Right atrium auricular region (tissue), 2 donors: ENCODE data around the gene ADSS1. TPM values are rescaled to one million over a fixed set of nuclear protein-coding genes. Genes with fewer than 3 reads are reported as not detected.

ENCODE experiments used
- DNase-seq: peaks from one replicate; pipeline ENCODE4 v3.0.0-alpha.2; 2019; ENCODE audit warnings: low spot score
- H3K27ac ChIP-seq, 2 donors: fragments of 200-600 bp; sonication (generic); 1 replicate in 1 of 2; 2 replicates in 1 of 2; pipeline ENCODE4 v1.5.1; 2016 to 2019
- H3K27me3 ChIP-seq, 2 donors: fragments of 200-600 bp; sonication (generic); one replicate each; pipeline versions ENCODE4 v1.5.1 to v1.6.0; 2017 to 2019
- H3K36me3 ChIP-seq: fragments of 200-600 bp; sonication (generic); one replicate; pipeline ENCODE4 v1.5.1; 2016
- H3K4me1 ChIP-seq, 2 donors: fragments of 200-600 bp; sonication (generic); one replicate each; pipeline versions ENCODE4 v1.5.1 to v1.6.0; 2017 to 2019
- H3K4me3 ChIP-seq, 2 donors: fragments of 200-600 bp; sonication (generic); 1 replicate in 1 of 2; 2 replicates in 1 of 2; pipeline ENCODE4 v1.5.1; 2017 to 2019; ENCODE audit warnings: mild to moderate bottlenecking in 1 of 2, moderate library complexity in 1 of 2
- H3K9me3 ChIP-seq, 2 donors: fragments of 200-600 bp; sonication (generic); one replicate each; pipeline ENCODE4 v1.5.1; 2019
- total RNA-seq, 2 donors: library from RNA; depleted of rRNA; stranded (reverse); fragments of >200 nt; gene quantifications; one replicate each; pipeline ENCODE4 v1.1.0, GENCODE V29; 2016
- TF ChIP-seq, protein P1 (sequence below), 2 donors: fragments of 200-600 bp; sonication (generic); IDR thresholded peaks; one replicate each; pipeline ENCODE4 v1.5.1; 2019; ENCODE audit warnings: antibody characterized with exemption in 2 of 2

Gene ADSS1
- total RNA-seq, 2 donors from 2014 or later = 113 to 158 TPM

DNA sequence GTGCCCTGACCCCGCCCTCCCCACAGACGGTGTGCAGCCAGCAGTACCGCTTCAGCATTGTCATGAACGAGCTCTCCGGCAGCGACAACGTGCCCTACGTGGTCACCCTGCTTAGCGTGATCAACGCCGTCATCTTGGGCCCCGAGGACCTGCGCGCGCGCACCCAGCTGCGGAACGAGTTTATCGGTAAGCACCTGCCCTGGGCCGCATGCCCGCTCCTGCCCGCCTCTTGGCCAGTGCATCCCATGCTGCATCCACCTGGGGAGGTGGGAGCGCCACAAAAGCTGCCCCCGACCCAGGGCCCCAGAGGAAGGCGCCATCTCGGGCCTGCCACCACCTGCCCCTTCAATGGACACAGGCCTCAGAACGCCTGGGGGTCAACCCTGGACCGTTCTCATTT, 20.8 kb upstream of the ADSS1 start:
- Histone ChIP-seq H3K27ac (no peak overlapping the region), H3K36me3 (peaks cover 24% of the 10 kb centered on the region), H3K27me3 (no peaks in the 10 kb centered on the region), H3K4me3 (no peak overlapping the region), H3K9me3 (no peaks in the 10 kb centered on the region), H3K4me1 (peaks cover 0 to 40% of the 10 kb centered on the region in 2 donors)
- TF ChIP-seq, protein P1, sequence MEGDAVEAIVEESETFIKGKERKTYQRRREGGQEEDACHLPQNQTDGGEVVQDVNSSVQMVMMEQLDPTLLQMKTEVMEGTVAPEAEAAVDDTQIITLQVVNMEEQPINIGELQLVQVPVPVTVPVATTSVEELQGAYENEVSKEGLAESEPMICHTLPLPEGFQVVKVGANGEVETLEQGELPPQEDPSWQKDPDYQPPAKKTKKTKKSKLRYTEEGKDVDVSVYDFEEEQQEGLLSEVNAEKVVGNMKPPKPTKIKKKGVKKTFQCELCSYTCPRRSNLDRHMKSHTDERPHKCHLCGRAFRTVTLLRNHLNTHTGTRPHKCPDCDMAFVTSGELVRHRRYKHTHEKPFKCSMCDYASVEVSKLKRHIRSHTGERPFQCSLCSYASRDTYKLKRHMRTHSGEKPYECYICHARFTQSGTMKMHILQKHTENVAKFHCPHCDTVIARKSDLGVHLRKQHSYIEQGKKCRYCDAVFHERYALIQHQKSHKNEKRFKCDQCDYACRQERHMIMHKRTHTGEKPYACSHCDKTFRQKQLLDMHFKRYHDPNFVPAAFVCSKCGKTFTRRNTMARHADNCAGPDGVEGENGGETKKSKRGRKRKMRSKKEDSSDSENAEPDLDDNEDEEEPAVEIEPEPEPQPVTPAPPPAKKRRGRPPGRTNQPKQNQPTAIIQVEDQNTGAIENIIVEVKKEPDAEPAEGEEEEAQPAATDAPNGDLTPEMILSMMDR (IDR thresholded peaks at IDR 0.05) = no peak
- no peak for DNase-seq

DNA sequence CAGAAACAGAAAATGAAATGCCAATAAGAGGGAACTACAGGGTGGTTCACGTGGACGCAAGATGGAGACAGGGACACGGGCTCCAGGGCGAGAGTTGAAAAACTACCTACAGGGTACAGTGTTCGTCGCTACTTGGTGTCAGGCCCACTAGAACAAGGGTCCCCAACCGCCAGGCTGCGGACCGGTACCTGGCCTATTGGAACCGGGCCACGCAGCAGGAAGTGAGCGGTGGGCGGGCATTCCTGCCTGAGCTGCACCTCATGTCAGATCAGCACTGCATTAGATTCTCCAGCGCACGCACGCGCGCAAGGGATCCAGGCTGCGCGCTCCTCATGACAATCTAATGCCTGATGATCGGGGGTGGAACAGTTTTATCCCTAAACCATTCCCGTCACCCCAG, 19.8 kb upstream of the ADSS1 start:
- no peaks in the 10 kb centered on the region for H3K27me3 ChIP-seq
- H3K27ac ChIP-seq = no peak overlapping the region
- H3K4me3 ChIP-seq = no peak overlapping the region
- H3K9me3 ChIP-seq = no peaks in the 10 kb centered on the region
- DNase-seq = no peak
- peaks cover 0 to 40% of the 10 kb centered on the region in 2 donors for H3K4me1 ChIP-seq
- TF ChIP-seq, protein P1 (IDR thresholded peaks at IDR 0.05) = no peak
- peaks cover 24% of the 10 kb centered on the region for H3K36me3 ChIP-seq

DNA sequence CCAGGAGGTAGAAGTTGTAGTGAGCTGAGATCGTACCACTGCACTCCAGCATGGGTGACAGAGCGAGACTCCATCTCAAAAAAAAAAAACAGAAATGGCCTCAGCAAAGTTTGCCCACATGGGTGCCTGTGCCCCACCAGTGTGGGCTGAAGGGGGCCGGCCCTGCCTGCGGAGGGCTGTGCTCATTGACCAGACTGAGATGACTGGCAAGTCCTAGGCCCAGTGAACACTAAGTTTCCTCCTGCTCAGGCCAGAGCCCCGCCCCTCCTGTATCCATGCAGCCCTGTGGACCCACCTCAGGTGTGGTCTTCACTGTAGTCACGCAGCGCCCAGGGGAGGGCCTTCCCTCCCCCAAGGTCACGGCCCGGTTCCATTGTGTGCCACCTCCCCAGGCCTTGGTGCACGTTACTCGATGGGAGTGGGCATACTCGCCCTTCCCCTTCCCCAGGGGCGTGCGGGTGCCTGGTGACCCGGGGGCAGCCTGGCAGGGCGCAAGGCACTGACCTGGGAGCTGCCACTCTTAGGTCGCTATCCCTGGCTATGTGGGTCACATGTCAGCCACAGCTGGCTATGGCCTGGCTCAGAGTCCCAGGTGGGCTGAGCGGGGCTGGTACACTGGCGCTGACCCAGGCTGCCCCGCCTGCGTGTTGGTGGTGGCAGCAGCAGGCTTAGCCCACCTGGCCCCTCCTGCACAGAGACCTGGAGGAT, 18.5 kb upstream of the ADSS1 start:
- H3K27me3 ChIP-seq = no peaks in the 10 kb centered on the region
- TF ChIP-seq, protein P1 (IDR thresholded peaks at IDR 0.05) = no peak
- H3K27ac ChIP-seq = no peak overlapping the region
- peaks cover 26% of the 10 kb centered on the region for H3K36me3 ChIP-seq
- H3K4me3 ChIP-seq = no peak overlapping the region
- H3K9me3 ChIP-seq = no peaks in the 10 kb centered on the region
- H3K4me1 ChIP-seq = peaks cover 0 to 37% of the 10 kb centered on the region in 2 donors
- no peak for DNase-seq

DNA sequence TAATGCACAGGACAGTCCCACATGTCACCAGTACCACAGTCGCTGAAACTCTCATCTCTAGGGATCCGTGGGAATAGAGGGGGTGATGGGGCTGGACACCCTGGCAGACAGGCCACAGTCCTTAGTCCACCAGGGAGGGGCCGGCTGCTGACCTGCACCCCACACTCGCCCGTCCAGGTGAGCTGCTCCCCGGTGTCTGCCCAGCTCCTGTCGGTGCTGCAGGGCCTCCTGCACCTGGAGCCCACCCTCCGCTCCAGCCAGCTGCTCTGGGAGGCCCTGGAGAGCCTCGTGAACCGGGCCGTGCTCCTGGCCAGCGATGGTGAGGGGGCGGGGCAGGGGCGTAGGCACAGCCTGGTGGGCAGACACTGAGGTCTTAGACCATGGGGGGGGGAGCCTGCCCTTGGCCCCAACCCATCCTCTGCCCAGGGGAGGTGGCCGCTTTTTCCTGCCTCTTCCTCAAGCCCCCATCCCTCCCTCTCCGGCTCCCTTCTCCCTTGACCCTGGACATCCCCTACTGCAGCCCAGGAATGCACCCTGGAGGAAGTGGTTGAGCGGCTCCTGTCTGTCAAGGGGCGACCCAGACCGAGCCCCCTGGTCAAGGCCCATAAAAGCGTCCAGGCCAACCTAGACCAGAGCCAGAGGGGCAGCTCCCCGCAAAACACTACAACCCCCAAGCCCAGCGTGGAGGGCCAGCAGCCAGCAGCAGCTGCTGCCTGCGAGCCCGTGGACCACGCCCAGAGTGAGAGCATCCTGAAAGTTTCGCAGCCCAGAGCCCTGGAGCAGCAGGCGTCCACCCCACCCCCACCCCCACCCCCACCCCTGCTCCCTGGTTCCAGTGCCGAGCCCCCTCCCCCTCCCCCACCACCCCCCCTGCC, 17.1 kb upstream of the ADSS1 start:
- Histone ChIP-seq H3K9me3 (no peaks in the 10 kb centered on the region), H3K36me3 (peaks cover 41% of the 10 kb centered on the region), H3K27me3 (no peaks in the 10 kb centered on the region), H3K4me1 (peaks cover 0 to 26% of the 10 kb centered on the region in 2 donors), H3K27ac (no peak overlapping the region), H3K4me3 (no peak overlapping the region)
- no peak for DNase-seq
- TF ChIP-seq, protein P1 (IDR thresholded peaks at IDR 0.05) = no peak

DNA sequence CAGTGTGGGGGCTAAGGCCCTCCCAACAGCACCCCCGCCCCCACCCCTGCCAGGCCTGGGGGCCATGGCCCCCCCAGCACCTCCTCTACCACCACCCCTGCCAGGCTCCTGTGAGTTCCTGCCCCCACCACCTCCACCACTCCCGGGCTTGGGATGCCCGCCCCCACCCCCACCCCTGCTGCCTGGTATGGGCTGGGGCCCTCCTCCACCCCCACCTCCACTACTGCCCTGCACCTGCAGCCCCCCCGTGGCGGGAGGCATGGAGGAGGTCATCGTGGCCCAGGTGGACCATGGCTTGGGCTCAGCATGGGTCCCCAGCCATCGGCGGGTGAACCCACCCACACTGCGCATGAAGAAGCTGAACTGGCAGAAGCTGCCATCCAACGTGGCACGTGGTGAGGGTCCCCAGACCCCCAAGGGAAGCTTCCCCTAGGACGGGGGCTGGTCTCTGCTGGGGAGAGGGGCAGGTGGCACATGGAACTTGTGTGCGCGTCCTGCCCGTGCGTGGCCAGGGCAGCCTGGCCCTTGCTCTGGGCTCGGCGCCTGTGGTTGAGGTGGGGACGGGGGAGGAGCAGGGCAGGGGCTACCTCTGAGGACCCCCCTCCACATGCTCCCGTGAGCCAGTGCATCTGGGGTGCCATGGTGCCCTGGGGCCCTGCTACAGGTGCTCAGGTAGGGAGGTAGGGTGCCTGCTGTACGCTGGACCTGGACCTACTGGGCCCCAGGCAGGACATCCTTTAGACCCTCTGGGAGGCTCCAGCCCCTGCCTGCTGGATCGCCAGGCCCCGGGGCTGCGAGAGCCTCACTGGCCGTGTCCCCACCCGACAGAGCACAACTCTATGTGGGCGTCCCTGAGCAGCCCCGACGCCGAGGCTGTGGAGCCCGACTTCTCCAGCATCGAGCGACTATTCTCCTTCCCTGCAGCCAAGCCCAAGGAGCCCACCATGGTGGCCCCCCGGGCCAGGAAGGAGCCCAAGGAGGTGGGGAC, 16.1 kb upstream of the ADSS1 start:
- DNase-seq = no peak
- TF ChIP-seq, protein P1 (IDR thresholded peaks at IDR 0.05) = no peak
- H3K9me3 ChIP-seq = no peaks in the 10 kb centered on the region
- H3K4me3 ChIP-seq = no peak overlapping the region
- H3K36me3 ChIP-seq = peaks cover 42% of the 10 kb centered on the region
- H3K27me3 ChIP-seq = no peaks in the 10 kb centered on the region
- H3K27ac ChIP-seq = no peak overlapping the region
- H3K4me1 ChIP-seq = peaks cover 0 to 26% of the 10 kb centered on the region in 2 donors
